ENCODE data around the gene MLLT10.
A peak's percentile ranks its signal among the peaks of the same experiment; 100 is the strongest.

The MLLT10 gene

DNA sequence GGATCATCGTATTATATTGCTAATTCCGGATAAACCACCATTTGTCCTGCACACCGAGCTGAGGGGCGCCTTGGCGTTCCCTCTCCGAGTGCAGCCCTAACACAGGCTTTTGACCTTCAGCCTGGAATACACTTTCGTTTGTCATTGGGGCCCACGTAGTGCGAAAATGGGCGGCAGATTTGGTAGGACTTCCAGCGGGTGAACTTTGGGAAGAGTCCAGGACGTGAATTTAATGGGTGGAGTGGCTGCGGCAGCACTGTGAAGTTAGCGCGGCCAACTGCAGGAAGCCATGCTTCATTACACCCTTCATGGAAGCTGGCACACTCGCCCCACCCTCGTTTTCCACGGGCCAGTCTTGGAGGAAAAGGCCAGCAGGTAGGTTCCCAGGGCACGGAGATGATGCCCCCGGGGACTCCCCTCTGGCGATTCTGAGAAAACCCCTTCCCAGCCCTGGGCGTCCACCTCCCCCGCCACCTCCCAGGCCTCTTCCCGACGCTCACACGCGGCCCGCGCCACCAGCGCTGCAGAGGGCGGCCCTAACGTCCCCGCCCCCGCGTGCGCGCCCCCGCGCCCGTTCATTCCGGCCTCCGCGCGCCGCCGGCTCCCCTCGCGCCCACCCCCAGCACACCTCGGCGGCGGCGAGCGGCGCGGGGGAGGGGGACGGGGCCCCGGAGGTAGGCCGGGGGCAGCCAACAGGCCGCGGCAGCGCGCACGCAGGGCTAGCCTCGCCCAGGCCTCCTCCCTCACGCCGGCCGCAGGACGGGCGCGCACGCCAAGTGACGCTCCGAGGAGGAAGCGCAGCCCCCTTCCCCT, at the start of gene MLLT10:
Gene MLLT10 (plus strand): TSS at position 766 of the 813 bp plus-strand sequence. CDS start 413 bp downstream, outside the sequence.
- DNase-seq: peak; percentile 91

GRCh38 chr10:21487416-21488180, 46.4 kb upstream of the MLLT10 start:
- no peak for DNase-seq

DNA sequence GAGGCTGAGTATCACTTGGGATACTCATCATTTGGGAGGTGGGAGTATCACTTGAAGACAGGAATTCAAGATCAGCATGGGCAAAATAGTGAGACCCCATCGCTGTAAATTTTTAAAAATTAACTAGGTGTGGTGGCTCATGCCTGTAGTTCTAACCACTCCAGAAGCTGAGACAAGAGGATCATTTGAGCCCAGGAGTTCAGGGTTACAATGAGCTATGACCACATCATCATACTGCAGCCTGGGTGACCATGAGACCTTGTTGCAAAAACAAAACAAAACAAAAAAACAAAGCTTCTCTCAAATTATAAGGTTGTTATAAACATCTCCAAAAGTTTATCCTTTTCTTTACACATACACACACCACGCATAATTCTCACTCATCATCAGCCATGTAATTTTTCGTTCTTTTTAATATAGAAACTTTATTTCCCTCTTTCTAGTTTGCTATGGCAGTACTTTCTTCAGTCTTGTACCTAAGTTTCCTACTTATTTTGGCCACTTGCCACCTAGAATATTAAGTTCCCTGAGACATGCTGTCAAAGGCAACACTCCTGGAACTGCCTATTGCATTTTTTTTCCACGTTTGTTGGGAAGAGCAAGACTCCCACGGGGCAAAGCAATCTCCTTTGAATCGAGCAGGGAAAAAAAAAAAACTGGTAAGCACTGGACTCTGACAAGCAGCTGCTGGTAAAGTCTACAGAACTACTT, 45.6 kb upstream of the MLLT10 start:
- no peak for DNase-seq

GRCh38 chr10:21488957-21489446, 45.0 kb upstream of the MLLT10 start:
- no peak for DNase-seq

DNA sequence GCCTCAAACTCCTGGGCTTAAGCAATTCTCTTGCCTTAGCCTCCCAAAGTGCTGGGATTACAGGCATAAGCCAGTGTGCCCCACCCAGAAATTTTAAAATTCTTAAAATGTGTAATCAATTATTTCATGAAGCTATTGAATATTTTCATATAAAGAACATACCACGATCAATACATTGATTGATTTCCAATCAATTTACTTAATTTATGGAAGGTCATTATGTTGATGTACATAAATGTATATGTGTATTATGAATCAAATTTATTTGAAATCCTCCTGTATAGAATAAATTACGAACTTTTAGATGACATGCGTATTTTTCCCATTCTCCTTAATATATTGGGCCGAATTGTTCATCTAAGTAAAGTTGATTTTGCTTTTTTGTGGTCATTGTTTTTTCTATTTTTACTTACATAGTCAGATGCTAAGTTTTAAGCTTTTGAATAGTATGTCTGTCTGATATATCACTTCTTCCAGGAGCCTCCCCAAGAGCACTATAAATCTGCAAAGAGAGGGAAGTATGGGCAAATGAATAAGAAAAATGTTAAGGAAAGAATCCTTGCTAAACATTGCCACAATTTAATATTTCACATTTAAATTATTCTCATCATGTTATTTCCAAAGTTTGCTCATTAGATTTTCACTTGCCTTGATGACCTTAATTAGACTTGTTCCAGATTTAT, 43.9 kb upstream of the MLLT10 start:
- no peak for DNase-seq

DNA sequence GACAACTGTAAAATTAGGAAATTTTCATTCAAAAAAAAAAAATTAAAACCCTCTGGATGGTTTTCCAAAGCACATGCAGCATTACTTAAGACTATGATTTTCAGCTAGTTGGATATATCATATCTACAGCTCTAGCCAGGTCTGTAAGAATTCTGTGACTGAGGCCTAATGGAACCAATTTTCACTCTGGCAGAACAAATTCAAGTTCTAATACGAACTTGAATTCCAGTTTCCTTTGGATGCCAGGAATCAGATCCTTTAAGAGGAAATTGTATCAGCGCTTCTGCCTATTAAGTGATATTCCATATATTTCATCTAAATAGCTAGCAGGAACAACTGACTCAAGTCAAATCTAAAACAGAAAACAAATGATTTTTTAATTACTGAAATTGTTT, 43.3 kb upstream of the MLLT10 start:
- no peak for DNase-seq

DNA sequence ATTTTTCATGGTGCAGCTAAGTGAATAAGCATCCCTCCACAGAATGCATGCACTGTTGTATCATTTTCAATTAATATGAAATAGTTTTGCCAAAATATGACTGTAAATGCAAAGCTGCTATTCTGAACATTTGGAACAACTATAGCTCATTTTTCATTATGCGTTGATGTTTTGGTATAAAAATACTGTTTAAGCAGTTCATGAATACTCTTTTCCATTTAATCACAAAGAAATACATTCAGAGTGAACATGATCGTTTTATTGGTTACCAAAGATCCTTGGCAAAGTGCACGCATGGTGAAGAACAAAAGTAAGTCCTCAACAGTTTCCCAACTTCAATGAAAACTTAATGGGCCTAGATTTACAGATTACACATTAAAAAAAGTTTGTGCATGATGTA, 41.6 kb upstream of the MLLT10 start:
- DNase-seq: no peak

DNA sequence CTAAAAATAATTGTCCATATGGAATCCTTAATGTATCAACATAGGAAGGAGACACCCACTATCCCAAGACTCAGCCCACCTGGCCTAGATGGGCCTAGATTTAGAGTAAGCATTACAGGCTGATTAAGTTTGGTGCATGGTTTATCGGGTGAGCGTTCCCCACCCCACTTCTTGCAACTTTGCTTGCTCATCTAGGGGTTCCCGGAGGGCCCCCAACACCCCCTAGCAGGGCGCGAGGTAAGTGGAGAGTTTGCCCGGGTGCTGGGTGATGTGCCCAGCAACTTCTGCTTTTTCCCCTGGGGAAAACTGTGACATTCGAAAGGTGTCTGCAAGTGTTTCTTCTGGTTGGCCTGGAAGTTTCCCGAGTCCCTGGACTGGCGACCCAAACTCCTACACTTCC, 40.2 kb upstream of the MLLT10 start:
- DNase-seq: no peak

- no peak for DNase-seq
These were observed 39.6 kb upstream of the MLLT10 start for GRCh38 chr10:21494191-21495001.

DNA sequence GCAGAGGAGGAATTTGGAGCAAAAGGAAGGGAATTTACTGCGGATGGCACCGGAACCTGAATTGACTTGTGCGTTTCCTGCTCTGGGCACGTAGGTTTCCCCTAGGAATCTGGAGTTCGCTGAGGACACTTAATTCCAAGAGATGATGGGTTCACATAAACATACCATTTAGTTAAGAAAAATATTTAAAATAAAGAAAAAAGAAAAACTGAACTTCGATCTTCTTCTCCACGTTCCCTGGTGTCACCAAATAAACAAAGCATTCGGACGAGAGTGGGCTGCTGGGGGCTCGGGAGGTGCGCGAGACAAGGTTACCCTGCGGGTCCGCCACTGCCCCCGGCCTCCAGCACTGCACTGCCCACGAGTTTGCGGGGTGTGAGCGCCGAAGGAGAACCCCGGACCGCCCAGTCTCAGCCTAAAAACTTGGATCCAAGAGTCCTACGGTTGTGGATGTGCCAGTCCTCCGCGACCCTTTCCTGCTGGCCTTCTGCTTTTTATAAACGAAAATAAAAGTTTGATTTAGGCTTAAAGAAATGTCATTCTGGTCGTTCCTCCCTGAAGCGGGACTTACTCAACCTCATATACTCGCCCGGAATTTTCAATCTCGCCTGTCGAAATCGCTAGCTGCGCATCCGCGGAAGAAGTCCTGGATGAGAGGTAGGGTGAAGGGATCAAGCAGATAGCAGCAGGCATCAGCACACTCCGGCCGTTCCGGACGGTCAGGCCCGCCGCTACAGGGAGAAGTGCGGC, 38.9 kb upstream of the MLLT10 start:
- no peak for DNase-seq

DNA sequence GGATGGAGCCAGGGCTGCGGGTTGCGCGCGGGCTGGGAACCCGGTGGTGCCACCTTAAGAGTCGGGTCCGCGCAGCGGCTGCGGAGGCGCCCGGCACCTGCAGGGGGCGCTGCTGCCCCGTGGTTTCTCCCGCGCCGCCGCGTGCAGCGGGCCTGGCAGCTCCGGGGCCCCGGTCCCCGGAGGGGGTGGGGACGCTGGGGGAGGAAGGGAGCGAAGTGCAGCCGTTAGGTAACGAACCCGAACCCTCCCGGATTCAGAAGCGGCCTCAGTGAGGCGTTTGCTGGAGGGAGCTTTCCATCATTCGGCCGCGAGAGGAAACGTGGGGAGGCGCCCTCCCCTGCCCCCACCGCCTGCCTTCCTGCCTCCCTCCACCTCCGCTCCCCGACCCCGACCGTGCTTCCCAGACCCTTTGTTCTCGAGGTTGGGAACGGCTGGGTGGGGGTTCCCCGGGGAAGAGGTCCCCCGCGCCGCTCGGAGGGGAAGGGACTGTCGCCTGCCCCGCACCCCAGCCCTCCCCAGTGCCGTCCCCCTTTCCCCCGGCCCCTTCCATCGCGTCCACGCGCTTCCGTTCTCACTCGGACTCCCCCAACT, 38.2 kb upstream of the MLLT10 start:
- DNase-seq: peak; percentile 89

- peak; percentile 56 for DNase-seq
These were observed 37.5 kb upstream of the MLLT10 start for GRCh38 chr10:21496343-21497176.

DNA sequence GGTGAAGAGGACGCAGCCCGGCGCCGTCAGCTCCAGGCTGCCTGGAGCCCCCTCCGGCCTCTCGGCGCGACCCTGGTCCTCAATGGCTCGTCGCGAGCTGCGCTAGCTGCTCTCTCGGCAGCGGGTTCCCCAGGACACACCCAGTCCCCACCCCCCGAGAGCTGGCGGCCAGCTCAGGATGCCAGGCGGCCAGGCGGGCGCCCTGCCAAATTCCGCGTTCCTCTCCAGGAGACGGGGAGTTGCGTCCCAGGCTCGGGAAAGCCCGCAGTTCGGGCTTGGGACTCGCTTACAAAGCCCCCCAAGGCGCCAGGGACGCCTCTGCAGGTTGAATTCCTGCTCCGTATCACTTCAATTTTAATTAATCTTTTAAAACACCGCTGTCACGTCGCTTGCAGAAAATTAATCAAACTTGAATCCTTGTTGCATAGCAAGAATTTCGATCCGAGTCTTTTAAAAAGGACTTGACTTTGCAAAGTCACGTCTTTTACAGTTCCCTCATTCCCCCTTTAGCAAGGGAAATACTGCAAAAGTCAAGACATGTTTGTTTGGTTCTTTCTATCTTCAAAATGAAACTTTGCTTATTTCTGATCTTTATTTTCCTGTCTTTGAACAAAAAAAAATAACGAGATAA, 36.7 kb upstream of the MLLT10 start:
- DNase-seq: peak; percentile 32

DNA sequence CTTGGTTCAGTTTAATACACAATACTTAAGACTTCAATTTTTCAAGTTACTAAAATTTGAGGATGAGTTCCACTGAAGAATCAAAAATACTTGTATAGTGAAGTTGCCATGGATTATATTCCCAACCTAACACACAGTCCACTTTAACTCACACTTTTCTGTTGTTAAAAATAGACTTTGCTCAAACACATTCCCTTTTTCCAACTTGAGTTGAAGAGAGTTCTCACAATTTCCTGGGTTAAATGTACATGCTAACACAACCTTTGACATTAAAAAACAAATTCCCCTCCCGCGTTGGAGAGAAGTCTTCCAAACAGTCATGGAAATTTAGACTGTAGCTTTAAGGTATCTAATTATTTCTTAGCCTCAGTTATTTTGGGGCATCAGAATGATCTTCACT, 35.7 kb upstream of the MLLT10 start:
- no peak for DNase-seq

- no peak for DNase-seq
These were observed 35.0 kb upstream of the MLLT10 start for GRCh38 chr10:21498986-21499385.

- DNase-seq: no peak
These were observed 34.1 kb upstream of the MLLT10 start for GRCh38 chr10:21499701-21500577.

DNA sequence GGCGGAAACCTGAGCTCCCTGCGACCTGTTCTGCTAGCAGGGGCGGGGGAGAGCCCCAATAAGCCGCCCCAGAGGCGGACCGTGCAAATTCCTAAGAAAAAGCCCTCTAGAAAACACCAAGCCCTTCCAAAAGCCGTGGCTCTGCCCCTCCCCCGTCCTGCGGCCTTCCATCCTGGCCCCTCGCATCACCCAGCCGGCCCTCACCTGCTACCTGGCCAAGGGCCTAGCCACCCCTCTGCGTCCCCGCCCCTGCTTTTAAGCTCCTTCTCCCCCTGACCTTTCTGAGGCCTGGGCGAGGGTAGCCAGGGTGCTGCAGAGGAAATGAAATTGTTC, 33.5 kb upstream of the MLLT10 start:
- DNase-seq: no peak

DNA sequence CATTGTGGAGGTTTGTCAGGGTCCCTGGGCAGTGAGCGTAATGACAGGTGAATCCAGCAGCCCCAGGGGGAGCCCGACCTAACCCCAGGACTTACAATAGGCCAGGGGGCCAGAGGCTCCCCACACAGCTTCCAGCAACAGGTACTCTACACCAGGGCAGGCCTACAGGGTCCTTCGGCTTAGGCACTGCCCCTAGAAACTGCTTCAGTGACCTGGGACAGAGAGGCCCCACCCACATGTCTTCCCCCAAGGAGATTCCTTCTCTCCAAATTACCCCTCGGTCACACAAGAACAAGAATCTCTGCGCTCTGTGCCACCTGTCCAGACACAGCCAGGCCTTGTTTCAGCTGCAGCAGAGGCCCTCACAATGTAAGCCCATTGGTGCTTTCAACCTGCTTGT, 32.9 kb upstream of the MLLT10 start:
- no peak for DNase-seq
